ENCODE measurements around the gene RAB3B.
A peak's percentile ranks its signal among the peaks of the same experiment; 100 is the strongest.
"Not testable (repeated sequence)": the region's sequence is repeated elsewhere in the genome, so short reads cannot be mapped to it uniquely, and the experiment has no call there.

Gene RAB3B

DNA sequence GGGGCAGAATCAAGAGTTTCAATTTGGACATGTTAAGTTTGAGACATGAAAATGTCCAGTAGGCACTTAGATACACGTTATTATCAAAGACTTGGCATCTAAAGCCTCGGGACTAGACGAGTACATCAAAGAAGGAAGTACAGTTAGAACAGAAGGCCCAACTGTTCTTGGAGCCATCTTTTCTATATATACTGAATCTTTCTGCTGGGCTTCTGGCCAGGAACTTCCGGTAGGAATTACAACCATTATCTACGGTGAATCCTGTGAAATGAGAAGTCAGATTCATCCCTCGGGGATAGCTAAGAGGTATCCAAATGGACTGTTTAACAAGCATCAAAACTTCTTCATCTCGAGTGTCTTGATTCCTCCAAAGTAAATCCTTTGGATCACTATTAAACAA is 77.6 kb downstream of the RAB3B start:
- DNase-seq = no peak

DNA sequence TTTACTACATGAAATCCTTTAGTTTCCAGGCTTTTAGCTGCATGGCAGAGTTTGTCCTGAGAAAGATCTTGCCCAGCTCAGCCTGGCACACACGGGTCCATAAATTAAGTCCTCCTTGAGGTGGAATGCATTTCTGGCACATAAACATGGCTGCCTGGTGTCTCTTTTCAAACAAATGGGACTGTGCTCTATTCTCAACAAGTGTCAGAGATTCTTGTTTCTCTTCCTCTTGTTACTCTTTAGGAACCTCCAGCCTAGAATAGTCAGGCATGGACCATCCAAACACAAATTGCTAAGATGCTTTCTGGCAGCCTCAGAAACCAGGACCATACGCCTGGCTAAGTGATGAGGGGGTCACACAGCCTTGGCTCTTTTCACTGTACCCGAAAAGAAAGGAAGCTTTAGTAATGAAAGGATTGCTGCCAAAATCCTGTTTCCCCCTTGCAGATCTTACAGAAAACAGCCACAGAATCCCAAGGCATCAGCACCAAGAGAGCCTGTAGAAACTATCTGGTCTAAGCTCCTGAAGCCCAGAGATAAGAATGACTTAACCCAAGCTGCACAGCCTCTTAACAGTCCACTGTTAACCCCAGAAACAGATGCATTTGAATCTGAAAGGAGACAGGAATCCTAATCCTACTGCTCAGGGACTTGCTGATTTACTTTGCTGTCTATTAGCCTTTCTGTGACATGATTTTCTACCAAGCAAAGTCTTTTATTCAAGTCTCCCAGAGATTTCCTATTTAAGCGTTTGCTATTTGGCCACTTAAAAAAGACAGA is 80.1 kb downstream of the RAB3B start:
- DNase-seq = no peak

DNA sequence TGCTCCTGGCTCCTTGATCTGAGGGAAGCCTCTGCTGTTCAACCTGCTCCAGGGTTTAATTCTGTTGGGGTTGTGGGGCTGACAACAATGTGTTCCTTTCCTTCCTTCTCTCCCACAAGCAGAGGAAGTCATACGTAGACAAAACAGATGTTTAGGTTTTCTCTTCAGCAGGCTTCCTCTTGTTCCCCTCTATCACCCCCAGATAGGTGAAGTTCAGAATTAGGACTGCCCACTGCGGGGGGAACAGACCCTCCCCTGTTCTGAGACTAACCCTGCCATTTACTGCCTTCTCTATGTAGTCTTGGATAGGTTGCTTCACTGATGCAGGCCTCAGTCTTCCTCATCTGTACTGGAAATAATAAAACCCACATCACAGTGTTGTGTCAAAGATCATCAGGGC is 82.0 kb downstream of the RAB3B start:
- no peak for DNase-seq

DNA sequence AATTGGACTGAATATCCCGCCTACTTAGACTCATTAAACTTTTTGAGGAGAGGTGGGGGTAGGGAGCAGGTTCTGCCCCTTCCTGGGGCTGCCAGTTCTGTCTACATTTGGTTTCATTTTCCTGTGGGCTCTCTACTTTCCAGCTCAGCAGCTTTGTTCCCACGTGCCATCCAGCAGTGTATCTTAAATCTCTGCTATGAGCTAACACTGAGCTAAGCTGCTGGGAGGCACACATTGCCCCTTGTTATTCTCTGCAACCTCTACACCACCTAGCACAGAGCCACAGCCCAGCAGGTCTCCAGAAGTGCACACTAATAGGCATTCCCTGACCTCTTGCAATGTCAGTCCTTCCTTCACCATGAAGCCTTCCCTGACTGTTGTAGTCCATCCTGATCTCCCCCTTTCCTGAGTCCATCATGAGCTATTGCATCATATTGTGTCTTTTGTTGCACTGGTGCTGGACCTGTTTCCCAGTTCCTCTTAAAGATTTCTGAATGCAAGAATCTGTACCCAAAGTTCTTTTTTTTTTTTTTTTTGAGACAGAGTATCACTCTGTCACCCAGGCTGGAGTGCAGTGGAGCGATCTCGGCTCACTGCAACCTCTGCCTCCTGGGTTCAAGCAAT is 83.3 kb downstream of the RAB3B start:
- DNase-seq = no peak

DNA sequence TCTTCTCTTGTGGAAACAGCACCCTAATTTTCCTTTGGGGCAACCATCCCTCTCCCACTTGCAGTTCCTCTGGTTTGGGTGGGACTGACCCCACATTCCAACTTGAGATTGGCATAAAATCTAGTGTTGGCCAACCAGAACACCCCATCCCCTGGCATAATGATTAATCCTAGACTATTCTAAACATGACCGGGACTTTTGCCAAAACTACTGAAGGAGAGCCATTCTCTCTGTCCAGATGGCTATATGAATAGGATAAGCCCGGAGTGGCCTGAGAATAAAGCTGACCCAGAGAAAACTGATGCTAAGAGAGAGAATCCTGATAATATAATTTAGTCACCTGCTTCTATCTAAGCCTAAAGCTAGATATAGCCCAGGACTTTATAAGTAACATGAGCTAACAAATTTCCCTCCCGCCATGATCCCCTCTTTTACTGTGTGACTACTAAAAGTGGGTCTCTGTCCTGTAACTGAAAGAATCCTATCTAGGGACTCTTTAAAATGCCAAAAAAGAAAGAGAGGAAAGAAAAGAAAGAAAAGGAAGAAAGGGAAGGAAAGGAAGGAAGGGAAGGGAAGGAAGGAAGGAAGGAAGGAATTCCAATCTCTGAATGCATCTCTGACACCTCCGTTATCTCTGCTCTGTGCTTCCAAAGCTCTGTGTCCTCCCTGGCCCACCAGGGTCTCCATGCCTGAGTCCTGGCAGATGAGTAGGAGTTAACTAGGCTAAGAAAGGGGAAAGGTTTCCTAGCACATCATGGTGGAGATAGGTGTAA is 84.0 kb downstream of the RAB3B start:
- no peak for DNase-seq

DNA sequence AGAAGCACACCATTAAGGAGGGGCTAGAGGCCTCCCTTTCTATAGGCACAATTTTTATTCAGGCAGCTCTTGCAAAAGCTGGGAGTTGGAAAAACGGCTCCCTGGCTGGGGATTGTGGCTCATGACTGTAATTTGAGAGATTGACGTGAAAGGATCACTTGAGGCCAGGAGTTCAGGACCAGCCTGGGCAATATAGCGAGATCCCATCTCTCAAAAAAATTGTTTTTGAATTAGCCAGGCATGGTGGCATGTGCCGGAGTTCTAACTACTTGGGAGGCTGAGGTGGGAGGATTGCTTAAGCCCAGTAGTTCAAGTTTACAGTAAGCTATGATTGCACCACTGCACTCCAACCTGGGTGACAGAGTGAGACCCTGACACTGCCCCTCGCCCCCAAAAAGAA is 88.0 kb downstream of the RAB3B start:
- no peak for DNase-seq

DNA sequence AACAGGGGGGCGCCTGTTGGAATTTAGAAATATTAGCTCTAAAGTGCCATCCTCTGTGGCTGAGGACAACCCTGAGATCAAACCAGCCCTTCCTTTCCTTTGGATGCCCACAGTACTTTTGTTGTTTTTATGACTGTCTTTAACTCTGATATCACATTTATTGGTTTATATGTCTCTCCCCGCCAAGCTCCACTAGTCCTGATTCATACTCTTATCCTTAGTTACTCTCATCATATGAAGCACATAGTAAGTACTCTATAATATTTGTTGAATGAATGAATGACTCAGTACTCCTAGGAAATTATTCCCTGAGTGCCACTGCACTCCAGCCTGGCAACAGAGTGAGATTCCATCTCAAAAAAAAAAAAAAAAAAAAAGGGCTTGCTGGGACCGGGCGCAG is 89.3 kb downstream of the RAB3B start:
- no peak for DNase-seq

DNA sequence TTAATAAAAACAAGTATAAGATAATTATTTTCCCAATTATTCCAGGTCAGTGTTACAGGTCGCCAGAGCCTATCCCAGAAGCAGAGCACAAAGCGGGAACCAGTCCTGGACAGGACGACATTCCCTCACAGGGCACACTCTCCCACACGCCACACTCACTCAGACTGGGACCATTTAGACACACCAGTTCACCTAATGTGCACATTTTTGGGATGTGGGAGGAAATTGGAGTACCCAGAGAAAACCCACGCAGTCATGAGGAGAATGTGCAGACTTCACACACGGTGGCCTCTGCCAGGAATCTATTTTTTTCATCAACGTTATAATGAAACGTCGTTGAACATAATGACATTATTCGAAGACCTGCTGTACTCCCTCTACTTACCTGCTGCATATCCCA is 91.5 kb downstream of the RAB3B start:
- no peak for DNase-seq

DNA sequence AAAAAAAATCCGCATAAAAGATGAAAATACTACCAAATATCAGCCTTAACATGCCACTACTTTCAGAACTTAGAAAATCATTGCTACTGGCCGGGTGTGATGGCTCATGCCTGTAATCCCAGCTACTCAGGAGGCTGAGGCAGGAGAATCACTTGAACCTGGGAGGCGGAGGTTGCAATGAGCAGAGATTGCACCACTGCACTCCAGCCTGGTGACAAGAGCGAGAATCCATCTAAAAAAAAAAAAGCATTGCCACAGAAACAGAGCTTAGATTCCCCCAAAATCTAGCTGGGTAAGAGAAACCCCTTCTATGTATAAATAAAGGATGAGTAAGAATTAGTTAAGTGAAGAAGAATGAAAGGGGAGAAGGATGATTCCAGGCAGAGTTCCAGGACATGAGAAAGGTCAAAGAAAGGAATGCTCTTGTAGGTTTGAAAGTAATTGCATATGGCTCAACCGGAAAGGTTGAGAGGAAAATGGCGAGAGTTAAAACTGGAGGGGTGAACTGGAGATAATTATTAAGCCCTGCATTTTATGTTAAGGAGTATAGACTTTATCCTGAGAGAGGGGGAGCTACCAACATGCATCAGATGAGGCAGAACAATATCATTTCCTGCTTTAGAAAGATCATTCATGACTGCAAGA is 92.3 kb downstream of the RAB3B start:
- no peak for DNase-seq

DNA sequence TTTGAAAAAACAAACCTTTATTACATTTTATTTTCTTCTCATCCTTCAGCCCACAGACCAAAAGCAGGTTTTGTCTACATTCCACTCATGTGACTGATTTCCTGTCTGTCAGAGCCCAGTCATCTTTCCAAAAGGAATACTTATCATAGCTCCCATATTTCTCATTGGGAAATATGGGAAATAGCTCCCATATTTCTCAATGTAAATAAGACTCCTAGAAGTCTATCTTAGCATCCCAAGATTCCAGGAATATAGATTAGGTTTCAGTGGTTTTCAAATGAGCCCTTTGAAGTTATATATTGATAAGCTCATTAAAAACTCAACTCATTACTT is 92.8 kb downstream of the RAB3B start:
- no peak for DNase-seq

DNA sequence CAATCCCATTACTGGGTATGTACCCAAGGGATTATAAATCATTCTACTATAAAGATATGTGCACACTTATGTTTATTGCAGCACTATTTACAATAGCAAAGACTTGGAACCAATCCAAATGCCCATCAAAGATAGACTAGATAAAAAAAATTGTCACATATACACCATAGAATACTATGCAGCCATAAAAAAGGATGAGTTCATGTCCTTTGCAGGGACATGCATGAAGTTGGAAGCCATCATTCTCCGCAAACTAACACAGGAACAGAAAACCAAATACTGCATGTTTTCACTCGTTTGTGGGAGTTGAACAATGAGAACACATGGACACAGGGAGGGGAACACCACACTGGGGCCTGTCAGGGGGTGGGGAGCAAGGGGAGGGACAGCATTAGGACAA is 95.8 kb downstream of the RAB3B start:
- DNase-seq = not testable (repeated sequence)

DNA sequence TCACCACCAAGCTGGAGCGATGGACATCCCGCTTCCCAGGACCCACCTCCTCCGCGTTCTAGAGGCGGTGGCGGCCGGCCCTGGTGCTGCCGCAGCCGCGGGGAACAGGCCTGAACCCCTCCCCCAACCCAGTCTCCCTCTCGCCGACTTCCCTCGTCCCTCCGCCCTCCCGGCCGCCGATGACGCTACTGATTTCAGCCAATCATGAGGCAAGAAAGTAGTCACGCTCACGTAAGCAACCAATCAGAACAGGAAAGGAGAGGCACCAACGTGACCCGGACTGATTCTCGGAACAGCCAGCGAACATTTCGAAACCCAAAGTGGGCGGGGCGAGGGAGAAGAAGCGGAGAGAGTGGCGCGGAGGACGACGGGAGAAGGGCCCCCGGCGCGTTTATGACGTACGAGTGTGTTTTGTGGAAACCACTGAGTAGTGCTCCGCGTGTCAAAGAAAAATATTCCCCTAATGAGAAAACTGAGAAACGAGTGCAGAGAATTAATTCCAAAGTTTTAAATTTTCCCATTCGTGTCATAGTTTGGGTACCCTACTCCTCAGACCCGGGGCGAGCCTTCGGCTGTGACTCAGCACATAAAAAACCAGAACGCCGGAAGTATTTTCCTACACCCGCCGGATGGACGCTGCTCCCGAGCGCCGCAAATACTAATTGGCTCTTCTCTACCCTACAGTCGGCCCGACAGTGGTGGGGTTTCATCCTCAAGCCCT is 111.7 kb downstream of the RAB3B start, which contains the start of gene NRDC:
Gene NRDC (minus strand): TSS at position 112 of the 721 bp plus-strand sequence. CDS start 112 bp downstream, outside the sequence.
- peak; percentile 100 for DNase-seq

DNA sequence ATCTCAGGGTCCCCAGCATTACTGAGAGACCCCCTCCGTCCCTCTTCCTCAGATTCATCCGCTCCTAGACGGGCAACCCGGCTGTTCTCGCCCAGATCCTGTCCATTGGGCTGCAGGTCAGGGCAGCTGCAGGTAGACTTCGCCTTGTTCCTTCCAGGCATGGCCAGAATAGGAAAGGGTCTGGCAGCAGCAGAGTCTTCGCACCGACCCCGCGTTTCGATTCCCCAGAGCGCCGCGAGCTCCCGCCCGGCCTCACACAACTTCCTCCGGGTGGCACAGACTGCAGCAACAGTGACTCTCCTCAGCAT is 112.2 kb downstream of the RAB3B start:
- DNase-seq = no peak

DNA sequence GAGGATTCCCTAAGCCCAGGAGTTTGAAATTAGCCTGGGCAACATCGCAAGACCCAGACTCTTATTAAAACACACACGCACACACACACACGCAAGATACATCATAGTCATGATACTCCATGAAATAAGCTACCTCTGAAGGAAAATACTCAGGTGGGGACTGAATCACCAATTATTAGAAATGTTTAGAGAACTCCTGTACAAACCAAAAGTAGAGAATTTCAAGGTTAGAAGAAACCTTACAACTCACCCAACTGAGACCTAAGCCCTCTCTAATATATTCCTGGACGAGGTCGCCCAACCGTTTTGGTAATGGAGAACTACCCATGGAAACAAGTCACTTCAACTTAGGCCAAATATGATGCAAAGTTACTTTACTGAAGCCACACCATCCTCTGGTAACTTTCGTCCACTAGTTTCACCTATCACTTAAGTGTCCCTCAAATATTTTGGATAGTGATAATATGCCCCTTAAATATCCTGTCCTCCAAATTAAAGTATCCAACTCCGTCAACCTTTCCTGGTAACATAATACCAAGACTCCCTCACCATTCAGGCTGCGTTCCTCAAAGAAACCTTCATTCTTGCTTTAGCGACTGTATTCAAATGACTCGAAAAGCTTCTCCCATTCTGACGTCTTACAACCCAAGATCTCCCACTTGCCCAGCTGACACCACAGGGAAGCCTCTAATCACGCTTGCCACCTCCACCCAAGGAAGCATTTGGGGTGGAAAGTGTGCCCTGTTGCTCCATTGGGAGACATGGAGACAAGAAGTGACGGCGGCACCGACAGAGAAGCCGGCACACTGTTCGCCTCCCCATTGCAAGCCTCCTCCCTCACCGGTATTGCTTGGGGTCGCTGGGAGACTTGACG is 112.8 kb downstream of the RAB3B start:
- DNase-seq = peak; percentile 62 to 79

DNA sequence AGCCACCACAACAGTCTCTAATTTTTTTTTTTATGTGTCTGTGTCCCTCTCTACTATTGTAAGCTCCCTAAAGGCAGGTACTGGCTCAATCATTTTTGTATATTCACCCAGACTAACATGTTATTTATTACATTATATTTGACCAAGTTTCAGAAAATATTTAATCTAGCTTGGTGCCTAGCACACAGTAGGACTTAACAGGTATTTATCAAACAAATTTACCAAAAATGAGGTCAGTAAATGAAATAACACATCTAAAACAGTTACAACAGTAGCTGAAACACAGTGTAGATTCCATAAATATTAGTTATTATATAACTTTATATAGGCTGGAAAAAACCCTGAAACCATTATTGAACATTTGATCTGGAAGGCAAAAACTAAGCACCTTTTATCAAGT is 114.7 kb downstream of the RAB3B start:
- DNase-seq = no peak

DNA sequence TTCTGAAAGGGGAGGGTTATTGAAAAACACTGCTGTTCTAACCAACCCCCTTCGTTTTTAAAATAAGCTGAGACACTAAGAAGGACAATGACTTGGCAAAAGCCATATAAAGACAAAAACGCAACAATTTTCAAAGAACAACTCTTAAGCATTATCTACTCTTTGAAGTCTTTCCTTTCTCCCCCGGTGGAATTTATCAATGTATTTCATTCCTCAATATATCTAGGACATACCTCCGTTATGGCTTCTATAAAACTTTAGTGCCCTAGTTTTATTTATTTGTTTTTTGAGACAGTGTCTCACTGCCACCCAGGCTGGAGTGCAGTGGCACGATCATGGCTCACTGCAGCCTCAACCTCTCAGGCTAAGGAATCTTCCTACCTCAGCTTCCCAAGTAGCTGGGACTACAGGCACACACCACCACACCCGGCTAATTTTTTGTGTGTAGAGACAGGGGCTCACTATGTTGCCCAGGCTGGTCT is 115.2 kb downstream of the RAB3B start:
- DNase-seq = no peak

DNA sequence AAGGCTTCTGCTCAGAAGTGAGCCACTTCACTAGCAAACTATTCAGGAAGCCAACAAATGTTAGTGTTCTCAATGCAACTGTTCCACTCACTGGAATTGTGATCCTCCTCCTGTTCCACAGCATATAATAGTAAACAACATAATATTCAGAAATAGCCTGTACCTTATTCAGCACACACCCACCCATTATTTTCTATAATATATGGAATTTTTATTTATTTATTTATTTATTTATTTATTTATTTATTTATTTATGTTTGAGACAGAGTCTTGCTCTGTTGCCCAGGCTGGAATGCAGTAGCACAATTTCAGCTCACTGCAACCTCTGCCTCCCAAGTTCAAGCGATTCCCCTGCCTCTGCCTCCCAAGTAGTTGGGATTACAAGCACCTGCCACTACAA is 117.2 kb downstream of the RAB3B start:
- DNase-seq = not testable (repeated sequence)

DNA sequence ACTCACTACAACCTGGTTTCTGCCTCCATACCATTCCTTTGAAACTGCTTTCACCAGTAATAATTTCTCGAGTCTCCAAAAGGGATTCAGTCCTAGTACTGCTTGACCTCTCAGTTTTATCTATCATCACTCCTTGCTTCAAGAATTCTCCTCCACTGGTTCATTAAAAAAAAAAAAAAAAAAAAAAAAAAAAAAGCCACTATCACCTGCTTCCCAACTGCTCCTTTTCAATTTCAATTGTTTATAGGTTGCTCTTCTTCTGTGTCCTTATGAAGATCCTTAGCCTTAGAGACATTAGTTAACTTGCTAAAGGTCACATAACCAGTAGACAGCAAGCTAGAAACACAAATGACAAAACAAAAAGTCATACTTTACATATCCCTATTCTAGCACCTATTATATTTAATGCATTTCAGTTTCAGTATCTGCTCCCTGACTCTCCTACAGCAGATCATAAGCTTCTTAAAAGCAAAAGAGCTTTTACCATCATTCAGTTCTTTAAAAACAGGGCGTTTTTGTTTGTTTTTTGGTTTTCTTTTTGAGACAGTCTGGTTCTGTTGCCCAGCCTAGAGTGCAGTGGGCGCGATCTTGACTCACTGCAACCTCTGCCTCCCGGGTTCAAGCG is 119.0 kb downstream of the RAB3B start:
- no peak for DNase-seq

DNA sequence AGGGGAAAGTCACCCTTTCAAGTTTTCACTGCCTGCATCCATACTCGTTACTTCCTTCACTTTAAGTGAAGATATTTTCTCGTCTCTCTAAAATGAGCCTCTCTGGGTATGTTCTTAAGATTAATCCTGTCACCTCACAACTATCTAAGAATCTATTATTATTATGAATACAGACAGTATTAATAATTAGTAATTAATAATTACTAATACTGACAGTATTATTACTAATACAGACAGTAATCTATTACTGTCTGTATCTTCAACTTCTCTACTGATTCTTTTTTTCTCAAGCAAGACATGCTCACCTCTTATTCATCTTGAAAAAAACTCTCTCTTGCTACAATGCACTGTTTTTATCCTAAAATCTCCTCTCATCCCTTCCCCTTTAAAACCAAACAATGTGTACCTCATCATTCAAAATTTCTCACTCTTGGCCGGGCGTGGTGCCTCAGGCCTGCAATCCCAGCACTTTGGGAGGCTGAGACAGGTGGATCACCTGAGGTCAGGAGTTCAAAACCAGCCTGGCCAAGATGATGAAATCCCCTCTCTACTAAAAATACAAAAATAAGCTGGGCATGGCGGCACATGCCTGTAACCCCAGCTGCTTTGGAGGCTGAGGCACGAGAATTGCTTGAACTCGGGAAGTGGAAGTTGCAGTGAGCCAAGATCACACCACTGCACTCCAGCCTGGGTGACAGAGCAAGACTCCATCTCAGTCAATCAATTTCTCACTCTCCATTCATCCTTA is 119.7 kb downstream of the RAB3B start:
- DNase-seq = no peak

DNA sequence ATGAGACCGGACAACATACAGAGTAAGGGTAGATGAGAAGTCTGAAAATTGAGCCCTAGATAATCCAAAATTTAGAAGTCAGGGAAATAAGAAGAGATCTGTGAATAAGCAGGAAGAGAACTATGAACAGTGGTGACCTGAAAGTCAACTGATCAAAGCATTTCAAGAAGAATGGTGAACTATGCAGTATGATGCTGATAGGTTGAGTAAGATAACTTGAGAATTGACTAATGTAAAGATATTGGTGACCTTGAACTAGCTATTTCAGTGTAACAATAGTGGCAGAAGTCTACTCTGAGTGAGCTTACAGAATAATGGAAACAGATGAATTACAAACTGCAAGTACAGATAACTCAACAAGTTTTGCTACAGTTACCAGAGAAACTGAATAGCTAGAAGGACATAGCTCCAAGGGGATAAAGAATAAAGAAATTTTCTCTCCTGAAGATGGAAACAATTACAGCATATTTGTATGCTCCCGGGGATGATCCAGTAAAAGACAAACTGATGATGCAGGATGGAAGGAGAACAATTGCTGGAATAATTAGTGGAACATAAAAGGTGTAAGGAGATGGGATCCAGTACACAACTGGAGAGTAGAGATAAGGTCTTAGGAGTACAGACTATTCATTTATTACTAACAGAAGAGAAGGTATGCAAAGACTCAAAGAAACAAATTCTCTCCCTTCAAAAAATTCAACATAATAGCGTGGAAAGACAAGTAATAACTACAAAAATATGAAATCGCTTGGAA is 122.8 kb downstream of the RAB3B start:
- DNase-seq = no peak
